ENCODE measurements around the gene TSHZ1. TPM values are rescaled to one million over a fixed set of nuclear protein-coding genes. Genes with fewer than 3 reads are reported as not detected.

TSHZ1 gene
- total RNA-seq, 2 experiments from 2014 or later: 5.9 to 9.5 TPM

DNA sequence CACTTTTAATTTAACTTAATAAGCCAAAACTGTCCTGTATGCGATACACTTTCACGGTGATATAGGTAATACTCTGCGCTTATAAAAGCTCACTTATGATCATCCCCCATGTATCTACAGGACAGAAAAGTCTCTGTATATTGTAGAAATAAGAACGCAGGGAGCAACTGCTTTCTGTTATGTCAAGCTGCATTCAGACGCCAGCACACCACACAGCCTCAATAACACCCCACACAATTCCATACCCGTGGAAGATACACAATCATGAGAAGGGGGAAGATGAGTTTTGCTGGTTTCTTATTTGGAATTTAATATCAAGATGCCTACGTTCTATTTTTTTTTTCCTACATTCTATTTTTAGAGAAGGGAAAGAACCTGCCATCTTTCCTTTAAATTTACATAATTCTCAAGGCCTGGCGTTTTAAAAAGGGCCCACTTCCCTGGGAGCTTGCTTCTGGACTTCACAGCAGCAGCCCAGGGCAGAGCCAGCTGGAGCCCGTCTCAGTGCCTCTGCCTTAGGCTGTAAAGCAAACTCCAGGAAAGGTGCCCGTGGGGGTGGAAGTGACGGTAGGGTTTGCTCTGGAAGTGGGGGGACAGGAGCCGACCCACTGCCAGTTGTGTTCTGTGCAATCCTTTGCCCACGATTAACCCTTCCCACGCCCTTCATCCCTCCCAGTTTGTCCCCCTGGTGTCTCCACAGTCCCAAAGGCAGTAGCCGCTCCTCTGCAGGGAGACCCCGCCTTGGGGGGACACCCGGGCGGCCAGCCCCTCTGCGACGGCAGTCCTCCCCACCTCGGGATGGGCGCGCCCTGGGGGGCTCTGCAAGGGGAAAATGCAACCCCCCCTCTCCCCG is 7.0 kb upstream of the TSHZ1 start:
- Histone ChIP-seq H3K4me3 (ENCODE audit: low read depth, low read length, poor library complexity, severe bottlenecking) (no peak overlapping the region), H3K79me2 (ENCODE audit: insufficient read depth, low read depth, low read length) (no peaks in the 10 kb centered on the region), H4K20me1 (ENCODE audit: insufficient read depth, low read length) (no peaks in the 10 kb centered on the region), H3K4me1 (ENCODE audit: insufficient read depth, low read length, poor library complexity, severe bottlenecking) (peaks cover 4% of the 10 kb centered on the region), H2AFZ (ENCODE audit: low read length) (no peak overlapping the region), H3K9me3 (ENCODE audit: low read length) (no peaks in the 10 kb centered on the region), H3K36me3 (ENCODE audit: insufficient read depth, low read length) (no peaks in the 10 kb centered on the region), H3K9me2 (ENCODE audit: insufficient read depth, low read length) (no peaks in the 10 kb centered on the region), H3K27ac (ENCODE audit: low read depth, low read length, poor library complexity, severe bottlenecking) (no peak overlapping the region), H3K4me2 (ENCODE audit: low read length) (no peak overlapping the region)
- POLR2A ChIA-PET: no interaction called here
- CTCF ChIA-PET (ENCODE audit: unreplicated experiment): no interaction called here
- intact Hi-C loops (cut with micrococcal nuclease; ENCODE audit: unreplicated experiment): no loop called here
- no peak for DNase-seq (ENCODE audit: low spot score)
- BruUV-seq (replicated peaks): no TSS peak
- TF ChIP-seq, protein P1, sequence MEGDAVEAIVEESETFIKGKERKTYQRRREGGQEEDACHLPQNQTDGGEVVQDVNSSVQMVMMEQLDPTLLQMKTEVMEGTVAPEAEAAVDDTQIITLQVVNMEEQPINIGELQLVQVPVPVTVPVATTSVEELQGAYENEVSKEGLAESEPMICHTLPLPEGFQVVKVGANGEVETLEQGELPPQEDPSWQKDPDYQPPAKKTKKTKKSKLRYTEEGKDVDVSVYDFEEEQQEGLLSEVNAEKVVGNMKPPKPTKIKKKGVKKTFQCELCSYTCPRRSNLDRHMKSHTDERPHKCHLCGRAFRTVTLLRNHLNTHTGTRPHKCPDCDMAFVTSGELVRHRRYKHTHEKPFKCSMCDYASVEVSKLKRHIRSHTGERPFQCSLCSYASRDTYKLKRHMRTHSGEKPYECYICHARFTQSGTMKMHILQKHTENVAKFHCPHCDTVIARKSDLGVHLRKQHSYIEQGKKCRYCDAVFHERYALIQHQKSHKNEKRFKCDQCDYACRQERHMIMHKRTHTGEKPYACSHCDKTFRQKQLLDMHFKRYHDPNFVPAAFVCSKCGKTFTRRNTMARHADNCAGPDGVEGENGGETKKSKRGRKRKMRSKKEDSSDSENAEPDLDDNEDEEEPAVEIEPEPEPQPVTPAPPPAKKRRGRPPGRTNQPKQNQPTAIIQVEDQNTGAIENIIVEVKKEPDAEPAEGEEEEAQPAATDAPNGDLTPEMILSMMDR (conservative IDR thresholded peaks at IDR 0.05; ENCODE audit: low read length): no peak
- TF ChIP-seq EZH2phosphoT487 (IDR thresholded peaks at IDR 0.05; ENCODE audit: borderline replicate concordance, low read depth, low read length): no peak

DNA sequence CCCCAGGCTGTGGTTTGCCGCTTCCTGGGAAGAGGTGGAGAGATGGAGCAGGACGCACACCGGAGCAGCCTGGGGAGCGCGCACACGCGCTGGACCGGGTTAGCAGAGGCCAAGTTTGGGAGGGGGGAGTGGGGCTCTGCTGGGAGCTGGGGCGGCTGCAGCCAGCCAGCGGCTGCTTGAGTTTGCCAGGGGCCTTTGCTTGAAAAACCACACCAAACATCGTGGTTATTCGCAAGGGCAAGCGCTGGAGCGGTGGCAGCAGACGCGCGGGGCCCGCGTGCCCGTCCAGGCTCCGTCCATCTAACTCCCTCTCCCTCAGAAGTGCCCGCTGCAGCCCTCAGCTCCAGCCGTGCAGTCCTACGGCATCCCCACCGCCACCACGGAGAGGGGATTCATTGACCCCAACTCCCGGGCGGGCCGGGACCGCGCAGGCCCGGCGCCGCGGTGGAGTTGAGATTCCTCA is 6.3 kb upstream of the TSHZ1 start:
- H3K27ac ChIP-seq (ENCODE audit: low read depth, low read length, poor library complexity, severe bottlenecking): no peak overlapping the region
- H2AFZ ChIP-seq (ENCODE audit: low read length): no peak overlapping the region
- no peaks in the 10 kb centered on the region for H3K9me3 ChIP-seq (ENCODE audit: low read length)
- peaks cover 4% of the 10 kb centered on the region for H3K4me1 ChIP-seq (ENCODE audit: insufficient read depth, low read length, poor library complexity, severe bottlenecking)
- BruUV-seq (replicated peaks): no TSS peak
- TF ChIP-seq, protein P1 (conservative IDR thresholded peaks at IDR 0.05; ENCODE audit: low read length): no peak
- no peak for TF ChIP-seq EZH2phosphoT487 (IDR thresholded peaks at IDR 0.05; ENCODE audit: borderline replicate concordance, low read depth, low read length)
- no peak overlapping the region for H3K4me3 ChIP-seq (ENCODE audit: low read depth, low read length, poor library complexity, severe bottlenecking)
- POLR2A ChIA-PET: no interaction called here
- no peaks in the 10 kb centered on the region for H4K20me1 ChIP-seq (ENCODE audit: insufficient read depth, low read length)
- CTCF ChIA-PET (ENCODE audit: unreplicated experiment): no interaction called here
- intact Hi-C loops (cut with micrococcal nuclease; ENCODE audit: unreplicated experiment): no loop called here
- H3K79me2 ChIP-seq (ENCODE audit: insufficient read depth, low read depth, low read length): no peaks in the 10 kb centered on the region
- no peaks in the 10 kb centered on the region for H3K36me3 ChIP-seq (ENCODE audit: insufficient read depth, low read length)
- no peak for DNase-seq (ENCODE audit: low spot score)
- no peak overlapping the region for H3K4me2 ChIP-seq (ENCODE audit: low read length)
- no peaks in the 10 kb centered on the region for H3K9me2 ChIP-seq (ENCODE audit: insufficient read depth, low read length)
